Heart right ventricle (tissue), 16 donors: ENCODE results near the gene RFX7. TPM values are rescaled to one million over a fixed set of nuclear protein-coding genes. Genes with fewer than 3 reads are reported as not detected.

Source experiments
- ATAC-seq, 8 donors: fragments of 200-7000 bp; cut with Tn5 transposase; one replicate each; pipeline ENCODE4 v1.9.1; 2020; ENCODE audit warnings: mild to moderate bottlenecking in 8 of 8, moderate library complexity in 8 of 8, moderate number of reproducible peaks in 1 of 8
- DNase-seq, 2 donors: peaks; one replicate each; pipeline ENCODE4 v3.0.0-alpha.2; 2020
- H3K27ac ChIP-seq, 10 donors: fragments of 200-600 bp; sonication (generic) in 2 of 10; one replicate each; pipeline versions ENCODE4 v1.5.0 to v1.8.0; 2020 to 2022; ENCODE audit warnings: mild to moderate bottlenecking in 3 of 10
- H3K27me3 ChIP-seq, 7 donors: fragments of 200-600 bp; one replicate each; pipeline ENCODE4 v1.8.0; 2021 to 2022; ENCODE audit warnings: mild to moderate bottlenecking in 2 of 7
- H3K36me3 ChIP-seq, 9 donors: fragments of 200-600 bp; sonication (generic) in 1 of 9; one replicate each; pipeline versions ENCODE4 v1.5.0 to v1.8.0; 2020 to 2022; ENCODE audit warnings: mild to moderate bottlenecking in 2 of 9
- H3K4me1 ChIP-seq, 9 donors: fragments of 200-600 bp; sonication (generic) in 1 of 9; one replicate each; pipeline versions ENCODE4 v1.5.0 to v1.8.0; 2020 to 2022; ENCODE audit warnings: mild to moderate bottlenecking in 4 of 9
- H3K4me3 ChIP-seq, 10 donors: fragments of 200-600 bp; sonication (generic) in 2 of 10; one replicate each; pipeline versions ENCODE4 v1.5.0 to v1.8.0; 2020 to 2022; ENCODE audit warnings: mild to moderate bottlenecking in 7 of 10, moderate library complexity in 2 of 10
- H3K9me3 ChIP-seq, 11 donors: fragments of 200-600 bp in 10 of 11; sonication (generic) in 2 of 11; one replicate each; pipeline versions ENCODE4 v1.5.0 to v1.8.0; 2013 to 2022; ENCODE audit warnings: mild to moderate bottlenecking in 2 of 11, control low read depth in 1 of 11, moderate library complexity in 1 of 11
- CTCF ChIP-seq, 9 donors: fragments of 200-600 bp; sonication (generic) in 2 of 9; IDR thresholded peaks; one replicate each; pipeline versions ENCODE4 v1.5.0 to v1.8.0; 2021 to 2022; ENCODE audit warnings: antibody characterized with exemption in 9 of 9, mild to moderate bottlenecking in 5 of 9, moderate library complexity in 1 of 9
- WGBS, 2 donors: extraction: QIAGEN DNeasy Blood & Tissue Kit; methylation state at CpG; one replicate each; pipeline ENCODE4 v1.1.7; 2013; ENCODE audit warnings: inconsistent platforms in 1 of 2; 5-methylcytosine and 5-hydroxymethylcytosine counted together
- intact Hi-C, 10 donors: fragments of 100-400 bp; cut with DNase I; formaldehyde crosslinking; loops; one replicate each; pipeline versions ENCODE4 v1.11.1 to v1.14.2; 2022
- polyA plus RNA-seq, 2 donors: library from polyadenylated mRNA; stranded (reverse); fragments of 200-250 nt; gene quantifications; one replicate each; pipeline ENCODE4 v1.2.3, GENCODE V29; 2013
- total RNA-seq, 10 donors: library from RNA; stranded (reverse); fragmentation: NEBNext Ultra II Directional in 3 of 10; extraction: Animal tissue kit (Norgen Biotek cat#: 25700) in 3 of 10; gene quantifications; one replicate each; pipeline versions ENCODE4 v1.2.1 to v1.2.4, GENCODE V29; 2021 to 2023
- donor health status: Arrhythmogenic right ventricular cardiomyopathy.
- donor health status: ischemic (EF 13 %, LVEDD 7.1; RV severe dilation, severe dysfunction).
- donor health status: healthy with polysubstance abuse.
- donor health status: DM: no; HTN: yes; CAD: no.
- donor health status: DM: no; HTN: no; CAD: no.
- donor health status: ischemic (EF 25% LVEDD 6.9; RV normal size, moderate dysfunction).
- donor health status: ischemic (EF 25% LVEDD 5.7; RV mildly dilated, moderate dysfunction).
- donor health status: healthy.
- donor health status: DM: yes; HTN: yes; CAD: no.
- donor health status: Ischemic cardiomyopathy.
- donor health status: ischemic (EF 35%, LVEDD 5.7; RV mildly dilated, moderate dysfunction).
- donor health status: nonischemic (EF 11% LVEDD 7.7; RV severe dilation, severe dysfunction).
- donor health status: DM: yes; HTN: yes; CAD: no.
- donor health status: PGD.
- donor health status: ischemic (EF 29% LVEDD 5.4; RV normal size, mild dysfunction).
- donor health status: nonischemic (EF 23%, LVEDD 6.1; RV moderate dilation, normal function).

The RFX7 gene
- total and polyA plus RNA-seq, 12 donors: 0.83 to 14.2 (median 8.1) TPM

GRCh38 chr15:56042498-56042897 lies 201.2 kb downstream of the RFX7 start:
- TF ChIP-seq CTCF (IDR thresholded peaks at IDR 0.05): no peak
- Histone ChIP-seq H3K27ac (peak overlapping the region in 4 of 10 donors; percentile 53 to 59 (median 57)), H3K9me3 (peaks cover 0 to 6% (median 0%) of the 10 kb centered on the region in 11 donors), H3K36me3 (no peaks in the 10 kb centered on the region), H3K4me1 (peaks cover 0 to 20% (median 13%) of the 10 kb centered on the region in 9 donors), H3K4me3 (no peak overlapping the region), H3K27me3 (no peaks in the 10 kb centered on the region)
- ATAC-seq (no peak), DNase-seq (no peak)
- 72 to 75% methylated on average over 4 of the region's 4 CpGs for WGBS, 2 donors
- intact Hi-C loops: loop anchor here in 2 of 10 donors (5.0 kb wide), 1 partner anchor 50 kb away; the partner anchor contains the start of gene NEDD4 (in 2 of the 2)

GRCh38 chr15:56042031-56042430 lies 201.6 kb downstream of the RFX7 start:
- WGBS, 2 donors: 84 to 94% methylated on average over 1 of the region's 1 CpG
- TF ChIP-seq CTCF (IDR thresholded peaks at IDR 0.05): no peak
- ATAC-seq (no peak), DNase-seq (no peak)
- H3K27me3 ChIP-seq: no peaks in the 10 kb centered on the region
- H3K4me3 ChIP-seq: no peak overlapping the region
- H3K4me1 ChIP-seq: peaks cover 0 to 20% (median 13%) of the 10 kb centered on the region in 9 donors
- H3K36me3 ChIP-seq: no peaks in the 10 kb centered on the region
- H3K9me3 ChIP-seq: peaks cover 0 to 3% (median 0%) of the 10 kb centered on the region in 11 donors
- H3K27ac ChIP-seq: no peak overlapping the region
- intact Hi-C loops: loop anchor here in 2 of 10 donors (5.0 kb wide), 1 partner anchor 50 kb away; the partner anchor contains the start of gene NEDD4 (in 2 of the 2)

- DNase-seq: peak; percentile 13 to 51
These were observed 203.3 kb downstream of the RFX7 start for GRCh38 chr15:56040081-56041035.

More at GRCh38 chr15:56040081-56041035, 203.3 kb downstream of the RFX7 start:
- no peak overlapping the region for H3K4me3 ChIP-seq
- TF ChIP-seq CTCF (IDR thresholded peaks at IDR 0.05): no peak
- WGBS, 2 donors: 46 to 57% methylated on average over 8 of the region's 8 CpGs
- H3K36me3 ChIP-seq: no peaks in the 10 kb centered on the region
- H3K27me3 ChIP-seq: no peaks in the 10 kb centered on the region
- no peaks in the 10 kb centered on the region for H3K9me3 ChIP-seq
- intact Hi-C loops: loop anchor here in 2 of 10 donors (5.0 kb wide), 1 partner anchor 48 kb away; the partner anchor contains the start of gene NEDD4 (in 2 of the 2)
- ATAC-seq: peak; percentile 63 to 89 (median 76)
- peak overlapping the region in 4 of 10 donors; percentile 10 to 49 (median 24) for H3K27ac ChIP-seq
- peaks cover 0 to 20% (median 13%) of the 10 kb centered on the region in 9 donors for H3K4me1 ChIP-seq
